ENCODE data around the gene DPH7.

DNA sequence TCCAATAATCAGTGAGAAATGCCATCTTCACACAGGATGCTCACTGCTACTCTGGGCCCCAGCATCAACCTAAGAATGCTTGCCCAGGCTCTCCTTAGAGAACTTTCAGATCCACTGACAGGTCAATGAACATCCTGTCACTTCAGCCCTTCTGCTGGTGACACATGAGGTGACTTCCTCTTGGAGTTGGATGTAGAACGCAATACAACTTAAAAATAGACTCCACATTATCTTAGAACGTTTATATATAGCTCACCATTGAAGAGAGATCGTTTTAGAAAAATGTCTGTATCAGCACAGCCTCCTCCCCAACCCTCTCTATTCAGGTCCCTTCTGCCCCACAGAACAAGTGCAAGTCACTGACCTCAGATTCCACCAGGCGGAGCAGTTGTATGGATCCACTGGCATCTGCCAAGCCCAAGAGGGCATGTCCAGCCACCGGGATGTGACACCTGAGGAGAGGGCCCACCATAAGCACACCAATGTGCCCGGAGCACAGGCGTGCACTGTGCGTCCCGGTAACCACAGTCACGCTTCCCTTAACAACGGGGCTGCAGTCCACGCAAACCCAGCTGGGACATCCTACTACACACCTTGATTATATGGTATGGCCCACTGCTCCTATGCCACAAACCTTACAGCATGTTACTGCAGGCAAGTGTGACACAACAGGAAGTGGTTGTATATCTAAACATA is 2.9 kb downstream of the DPH7 start:
- TF ChIP-seq, protein P1, sequence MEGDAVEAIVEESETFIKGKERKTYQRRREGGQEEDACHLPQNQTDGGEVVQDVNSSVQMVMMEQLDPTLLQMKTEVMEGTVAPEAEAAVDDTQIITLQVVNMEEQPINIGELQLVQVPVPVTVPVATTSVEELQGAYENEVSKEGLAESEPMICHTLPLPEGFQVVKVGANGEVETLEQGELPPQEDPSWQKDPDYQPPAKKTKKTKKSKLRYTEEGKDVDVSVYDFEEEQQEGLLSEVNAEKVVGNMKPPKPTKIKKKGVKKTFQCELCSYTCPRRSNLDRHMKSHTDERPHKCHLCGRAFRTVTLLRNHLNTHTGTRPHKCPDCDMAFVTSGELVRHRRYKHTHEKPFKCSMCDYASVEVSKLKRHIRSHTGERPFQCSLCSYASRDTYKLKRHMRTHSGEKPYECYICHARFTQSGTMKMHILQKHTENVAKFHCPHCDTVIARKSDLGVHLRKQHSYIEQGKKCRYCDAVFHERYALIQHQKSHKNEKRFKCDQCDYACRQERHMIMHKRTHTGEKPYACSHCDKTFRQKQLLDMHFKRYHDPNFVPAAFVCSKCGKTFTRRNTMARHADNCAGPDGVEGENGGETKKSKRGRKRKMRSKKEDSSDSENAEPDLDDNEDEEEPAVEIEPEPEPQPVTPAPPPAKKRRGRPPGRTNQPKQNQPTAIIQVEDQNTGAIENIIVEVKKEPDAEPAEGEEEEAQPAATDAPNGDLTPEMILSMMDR (IDR thresholded peaks at IDR 0.05): no peak
- no peak for TF ChIP-seq POLR2A (IDR thresholded peaks at IDR 0.05)

All from tibial nerve (tissue), 3 donors.